ENCODE results near the gene ACSM4. TPM values are rescaled to one million over a fixed set of nuclear protein-coding genes. Genes with fewer than 3 reads are reported as not detected.

The ACSM4 gene
- total RNA-seq, 2 experiments from 2014 or later = not detected

DNA sequence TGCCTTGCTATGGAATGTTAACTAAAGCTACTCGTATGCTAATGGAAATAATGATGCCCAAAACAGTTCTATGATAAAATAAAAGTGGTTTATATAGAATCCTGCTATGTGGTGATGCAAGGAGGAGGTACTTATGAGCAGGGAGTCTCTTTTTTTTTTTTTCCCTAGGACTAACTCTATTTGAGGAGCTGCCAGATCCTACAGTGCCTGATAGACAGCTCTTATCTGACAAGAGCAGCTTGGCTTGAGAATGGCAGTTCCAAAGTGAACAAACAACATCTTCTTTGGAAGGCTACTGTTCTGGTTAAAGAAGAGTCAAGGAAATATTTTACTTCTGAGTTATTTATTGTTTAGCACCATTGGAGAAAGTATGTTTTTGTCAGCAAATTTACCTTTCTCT is 10.2 kb upstream of the ACSM4 start:
- no peaks in the 10 kb centered on the region for H3K27me3 ChIP-seq (ENCODE audit: control insufficient read depth in 1 of 2, insufficient read depth in 2 of 2, low read length in 2 of 2)
- Mint-ChIP-seq H3K36me3 (ENCODE audit: low read depth) (no peaks in the 10 kb centered on the region), H3K4me3 (no peak overlapping the region), H3K27me3 (peaks cover 9% of the 10 kb centered on the region), H3K27ac (no peak overlapping the region), H3K4me1 (ENCODE audit: low read depth) (no peaks in the 10 kb centered on the region), H3K9me3 (peaks cover 2% of the 10 kb centered on the region)
- TF ChIP-seq, protein P1, sequence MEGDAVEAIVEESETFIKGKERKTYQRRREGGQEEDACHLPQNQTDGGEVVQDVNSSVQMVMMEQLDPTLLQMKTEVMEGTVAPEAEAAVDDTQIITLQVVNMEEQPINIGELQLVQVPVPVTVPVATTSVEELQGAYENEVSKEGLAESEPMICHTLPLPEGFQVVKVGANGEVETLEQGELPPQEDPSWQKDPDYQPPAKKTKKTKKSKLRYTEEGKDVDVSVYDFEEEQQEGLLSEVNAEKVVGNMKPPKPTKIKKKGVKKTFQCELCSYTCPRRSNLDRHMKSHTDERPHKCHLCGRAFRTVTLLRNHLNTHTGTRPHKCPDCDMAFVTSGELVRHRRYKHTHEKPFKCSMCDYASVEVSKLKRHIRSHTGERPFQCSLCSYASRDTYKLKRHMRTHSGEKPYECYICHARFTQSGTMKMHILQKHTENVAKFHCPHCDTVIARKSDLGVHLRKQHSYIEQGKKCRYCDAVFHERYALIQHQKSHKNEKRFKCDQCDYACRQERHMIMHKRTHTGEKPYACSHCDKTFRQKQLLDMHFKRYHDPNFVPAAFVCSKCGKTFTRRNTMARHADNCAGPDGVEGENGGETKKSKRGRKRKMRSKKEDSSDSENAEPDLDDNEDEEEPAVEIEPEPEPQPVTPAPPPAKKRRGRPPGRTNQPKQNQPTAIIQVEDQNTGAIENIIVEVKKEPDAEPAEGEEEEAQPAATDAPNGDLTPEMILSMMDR (IDR thresholded peaks at IDR 0.05) = no peak
- H3K4me3 ChIP-seq (ENCODE audit: low read length) = no peak overlapping the region
- H3K27ac ChIP-seq (ENCODE audit: low read depth in 1 of 2, low read length in 2 of 2) = no peak overlapping the region
- no peaks in the 10 kb centered on the region for H3K9me3 ChIP-seq (ENCODE audit: control insufficient read depth in 1 of 2, insufficient read depth in 1 of 2, low read length in 2 of 2)
- ChIA-PET CTCF (no interaction called here), POLR2A (no interaction called here)
- no peaks in the 10 kb centered on the region for H3K36me3 ChIP-seq (ENCODE audit: insufficient read depth, low read length)
- DNase-seq (no peak), ATAC-seq (ENCODE audit: poor library complexity) (no peak)
- H3K4me1 ChIP-seq (ENCODE audit: insufficient read depth, low read length) = no peaks in the 10 kb centered on the region
- intact Hi-C loops (cut with DNase I, micrococcal nuclease) = no loop called here

DNA sequence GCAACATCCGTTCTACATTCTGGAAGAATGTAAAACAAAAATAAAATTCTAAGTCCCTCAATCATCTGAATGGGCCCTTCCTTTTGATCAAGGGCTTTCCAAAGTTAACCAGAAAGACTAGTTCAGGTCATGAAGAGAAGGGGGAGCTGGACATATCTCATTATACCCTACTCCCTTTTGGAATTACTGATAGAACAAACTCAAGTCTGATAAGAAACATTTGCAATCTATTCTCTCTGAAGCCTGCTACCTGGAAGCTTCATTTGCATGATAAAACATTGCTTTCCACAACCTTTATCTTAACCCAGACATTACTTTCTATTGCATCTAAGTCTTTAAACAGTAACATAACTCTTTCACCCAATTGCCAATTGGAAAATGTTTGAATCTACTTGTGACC is 8.3 kb upstream of the ACSM4 start:
- TF ChIP-seq, protein P1 (IDR thresholded peaks at IDR 0.05) = no peak
- Mint-ChIP-seq H3K4me3 (no peak overlapping the region), H3K9me3 (peaks cover under 1% of the 10 kb centered on the region), H3K4me1 (ENCODE audit: low read depth) (no peaks in the 10 kb centered on the region), H3K27me3 (peaks cover 24% of the 10 kb centered on the region), H3K27ac (no peak overlapping the region), H3K36me3 (ENCODE audit: low read depth) (no peaks in the 10 kb centered on the region)
- DNase-seq = no peak
- no peaks in the 10 kb centered on the region for H3K27me3 ChIP-seq (ENCODE audit: control insufficient read depth in 1 of 2, insufficient read depth in 2 of 2, low read length in 2 of 2)
- CTCF ChIA-PET = no interaction called here
- no peaks in the 10 kb centered on the region for H3K9me3 ChIP-seq (ENCODE audit: control insufficient read depth in 1 of 2, insufficient read depth in 1 of 2, low read length in 2 of 2)
- H3K4me1 ChIP-seq (ENCODE audit: insufficient read depth, low read length) = no peaks in the 10 kb centered on the region
- H3K27ac ChIP-seq (ENCODE audit: low read depth in 1 of 2, low read length in 2 of 2) = no peak overlapping the region
- POLR2A ChIA-PET = no interaction called here
- H3K36me3 ChIP-seq (ENCODE audit: insufficient read depth, low read length) = no peaks in the 10 kb centered on the region
- no peak for ATAC-seq (ENCODE audit: poor library complexity)
- H3K4me3 ChIP-seq (ENCODE audit: low read length) = no peak overlapping the region
- intact Hi-C loops (cut with DNase I, micrococcal nuclease) = no loop called here

DNA sequence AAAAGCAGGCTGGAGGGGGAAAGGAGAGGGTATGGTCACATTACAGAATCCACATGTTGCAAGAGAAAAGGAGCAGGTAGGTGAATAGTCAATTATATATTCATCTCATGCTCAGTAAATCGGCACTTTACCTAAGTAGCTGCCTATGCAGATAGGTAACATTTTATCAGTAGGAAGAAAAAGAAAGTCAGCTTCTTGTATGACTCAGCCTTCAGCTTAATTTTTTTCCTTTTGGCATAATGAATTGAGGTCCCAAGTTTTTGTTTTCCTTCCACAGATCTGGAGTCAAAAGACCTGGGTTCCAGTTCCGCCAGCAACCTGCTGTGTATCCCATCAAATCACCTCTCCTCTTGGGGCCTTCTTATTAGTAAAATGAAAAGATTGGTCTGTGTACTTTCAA is 6.0 kb upstream of the ACSM4 start:
- TF ChIP-seq, protein P1 (IDR thresholded peaks at IDR 0.05) = no peak
- Mint-ChIP-seq H3K4me1 (ENCODE audit: low read depth) (no peaks in the 10 kb centered on the region), H3K9me3 (no peaks in the 10 kb centered on the region), H3K27ac (no peak overlapping the region), H3K4me3 (no peak overlapping the region), H3K36me3 (ENCODE audit: low read depth) (no peaks in the 10 kb centered on the region), H3K27me3 (peaks cover 24% of the 10 kb centered on the region)
- CTCF ChIA-PET = interaction anchor here (1.4 kb wide), 1 partner anchor 9 kb away, joined by 3 read pairs; no protein-coding TSS in a partner anchor
- POLR2A ChIA-PET = no interaction called here
- no peak overlapping the region for H3K27ac ChIP-seq (ENCODE audit: low read depth in 1 of 2, low read length in 2 of 2)
- no peaks in the 10 kb centered on the region for H3K4me1 ChIP-seq (ENCODE audit: insufficient read depth, low read length)
- intact Hi-C loops (cut with DNase I, micrococcal nuclease) = no loop called here
- ATAC-seq (ENCODE audit: poor library complexity) (no peak), DNase-seq (no peak)
- H3K9me3 ChIP-seq (ENCODE audit: control insufficient read depth in 1 of 2, insufficient read depth in 1 of 2, low read length in 2 of 2) = no peaks in the 10 kb centered on the region
- no peak overlapping the region for H3K4me3 ChIP-seq (ENCODE audit: low read length)
- H3K27me3 ChIP-seq (ENCODE audit: control insufficient read depth in 1 of 2, insufficient read depth in 2 of 2, low read length in 2 of 2) = no peaks in the 10 kb centered on the region
- no peaks in the 10 kb centered on the region for H3K36me3 ChIP-seq (ENCODE audit: insufficient read depth, low read length)

All from CD4-positive, alpha-beta T cell (primary cell).